GM19395 (cell line): ENCODE measurements around the gene SIAH3.

Source experiments
- ATAC-seq: cut with Tn5 transposase; IDR thresholded peaks from one replicate; pipeline ENCODE4 v1.9.1; 2021; ENCODE audit warnings: mild to moderate bottlenecking, moderate library complexity; ENCODE audit not compliant: unreplicated experiment

Gene SIAH3

GRCh38 chr13:45748941-45749759, 102.4 kb downstream of the SIAH3 start:
- no peak for ATAC-seq

- ATAC-seq = no peak
These were observed 104.5 kb downstream of the SIAH3 start for GRCh38 chr13:45747071-45747470.

- no peak for ATAC-seq
These were observed 106.6 kb downstream of the SIAH3 start for GRCh38 chr13:45744979-45745378.

GRCh38 chr13:45742985-45743384, 108.6 kb downstream of the SIAH3 start:
- ATAC-seq = no peak

GRCh38 chr13:45737571-45738017, 114.0 kb downstream of the SIAH3 start:
- no peak for ATAC-seq

GRCh38 chr13:45733361-45733760, 118.2 kb downstream of the SIAH3 start:
- ATAC-seq = no peak

GRCh38 chr13:45732916-45733315, 118.6 kb downstream of the SIAH3 start:
- no peak for ATAC-seq

GRCh38 chr13:45731455-45731854, 120.1 kb downstream of the SIAH3 start:
- ATAC-seq = no peak

GRCh38 chr13:45728759-45729158, 122.8 kb downstream of the SIAH3 start:
- no peak for ATAC-seq
